ENCODE results near the gene TMOD1.

The TMOD1 gene

DNA sequence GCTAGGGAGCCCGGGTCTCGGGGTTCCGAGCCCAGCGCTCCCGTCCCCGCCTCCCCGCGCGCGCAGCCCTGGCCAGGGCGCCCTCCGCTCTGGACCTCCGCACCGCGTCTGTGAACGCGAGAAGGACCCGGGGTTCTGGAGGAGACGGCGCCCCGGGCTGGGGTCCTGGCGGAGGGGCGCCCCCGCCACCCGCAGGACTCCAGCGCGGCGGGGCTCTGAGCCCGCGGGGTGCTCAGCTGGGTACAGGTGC, 431 bp downstream of the TMOD1 start:
- FAIRE-seq (no peak), DNase-seq (ENCODE audit: insufficient read length, low spot score) (no peak)
- TF ChIP-seq, protein P1, sequence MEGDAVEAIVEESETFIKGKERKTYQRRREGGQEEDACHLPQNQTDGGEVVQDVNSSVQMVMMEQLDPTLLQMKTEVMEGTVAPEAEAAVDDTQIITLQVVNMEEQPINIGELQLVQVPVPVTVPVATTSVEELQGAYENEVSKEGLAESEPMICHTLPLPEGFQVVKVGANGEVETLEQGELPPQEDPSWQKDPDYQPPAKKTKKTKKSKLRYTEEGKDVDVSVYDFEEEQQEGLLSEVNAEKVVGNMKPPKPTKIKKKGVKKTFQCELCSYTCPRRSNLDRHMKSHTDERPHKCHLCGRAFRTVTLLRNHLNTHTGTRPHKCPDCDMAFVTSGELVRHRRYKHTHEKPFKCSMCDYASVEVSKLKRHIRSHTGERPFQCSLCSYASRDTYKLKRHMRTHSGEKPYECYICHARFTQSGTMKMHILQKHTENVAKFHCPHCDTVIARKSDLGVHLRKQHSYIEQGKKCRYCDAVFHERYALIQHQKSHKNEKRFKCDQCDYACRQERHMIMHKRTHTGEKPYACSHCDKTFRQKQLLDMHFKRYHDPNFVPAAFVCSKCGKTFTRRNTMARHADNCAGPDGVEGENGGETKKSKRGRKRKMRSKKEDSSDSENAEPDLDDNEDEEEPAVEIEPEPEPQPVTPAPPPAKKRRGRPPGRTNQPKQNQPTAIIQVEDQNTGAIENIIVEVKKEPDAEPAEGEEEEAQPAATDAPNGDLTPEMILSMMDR (IDR thresholded peaks at IDR 0.05; ENCODE audit: insufficient read depth, missing control alignments), result no peak

DNA sequence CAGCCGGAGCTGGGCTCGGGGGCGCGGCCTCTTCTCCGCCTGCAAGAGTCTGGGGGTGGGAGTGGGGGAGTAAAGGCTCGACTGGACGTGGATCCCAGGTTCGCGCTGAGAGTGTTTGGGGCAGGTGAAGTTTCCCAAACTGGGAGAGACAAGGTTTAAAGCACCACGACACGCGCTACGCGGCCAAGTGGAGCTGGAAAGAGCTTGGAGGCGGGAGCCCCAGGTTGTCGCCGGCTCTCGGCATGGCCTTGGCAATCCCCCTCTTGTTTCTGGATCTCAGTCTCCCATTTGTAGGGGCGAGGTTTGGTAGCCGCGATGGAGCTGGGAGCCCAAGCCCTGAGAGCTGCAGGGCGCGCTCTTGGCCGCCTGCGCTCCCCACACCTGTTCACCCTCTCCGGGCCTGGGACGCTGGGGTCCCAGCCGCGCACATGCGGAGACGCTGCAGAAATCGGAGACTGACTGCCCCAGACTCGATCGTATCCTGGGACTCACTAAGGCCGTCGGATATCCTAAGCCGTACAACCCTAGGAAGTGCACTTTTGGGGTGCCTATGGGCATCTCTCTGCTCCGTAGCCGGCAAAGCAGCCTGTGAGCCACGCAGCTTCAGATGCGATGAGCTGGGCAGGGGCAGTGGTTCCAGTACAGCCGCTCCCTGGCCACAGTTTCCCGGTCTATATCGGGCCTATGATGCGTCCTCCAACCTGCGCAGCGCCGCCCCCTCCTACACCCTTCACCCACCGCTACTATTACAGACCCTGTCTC, 937 bp downstream of the TMOD1 start:
- no peak for DNase-seq (ENCODE audit: insufficient read length, low spot score)
- TF ChIP-seq, protein P1 (IDR thresholded peaks at IDR 0.05; ENCODE audit: insufficient read depth, missing control alignments), result no peak
- no peak for FAIRE-seq

DNA sequence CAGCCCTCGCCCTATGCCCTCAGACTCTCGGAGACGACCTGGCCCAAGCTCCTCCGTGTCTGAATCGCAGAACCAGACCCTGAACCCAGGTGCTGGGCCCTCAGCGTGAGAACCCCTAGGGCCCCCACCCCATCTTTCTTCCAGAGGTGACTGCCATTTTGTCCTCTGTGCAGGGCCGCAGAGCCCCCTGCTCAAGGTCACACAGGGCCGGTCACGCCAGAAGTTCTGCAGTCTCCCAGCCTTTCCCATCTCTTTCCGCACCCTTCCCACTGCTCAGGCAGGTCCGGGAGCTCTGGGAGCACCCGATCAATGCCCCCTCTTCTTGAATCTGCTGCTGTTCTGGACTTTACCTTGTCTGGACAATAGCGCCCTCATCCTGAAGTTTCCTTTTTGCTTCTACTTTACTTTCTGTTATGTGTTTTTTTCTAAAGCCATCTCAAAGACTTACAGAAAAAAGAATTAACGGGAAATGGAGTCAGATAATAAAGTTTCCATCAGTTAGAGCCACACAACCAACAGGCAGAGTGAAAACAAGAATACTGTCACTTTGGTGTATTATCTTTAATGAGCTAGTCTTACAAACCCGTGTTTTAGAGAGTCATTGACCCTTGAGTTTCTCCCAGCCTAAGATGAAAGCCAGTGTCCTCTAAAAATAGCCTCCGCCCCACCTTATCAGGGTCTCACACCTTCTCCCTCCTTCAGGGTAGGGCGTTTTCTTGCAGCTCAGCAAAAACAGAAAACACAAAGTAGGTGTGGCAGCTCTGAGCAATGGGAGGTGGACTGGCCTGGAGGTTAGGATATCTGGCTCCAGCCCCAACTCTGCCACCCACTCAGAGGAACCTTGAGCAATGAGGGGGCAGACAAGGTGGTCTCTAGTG, 1.8 kb downstream of the TMOD1 start:
- DNase-seq (ENCODE audit: insufficient read length, low spot score), result no peak
- FAIRE-seq, result no peak
- TF ChIP-seq, protein P1 (IDR thresholded peaks at IDR 0.05; ENCODE audit: insufficient read depth, missing control alignments), result no peak

DNA sequence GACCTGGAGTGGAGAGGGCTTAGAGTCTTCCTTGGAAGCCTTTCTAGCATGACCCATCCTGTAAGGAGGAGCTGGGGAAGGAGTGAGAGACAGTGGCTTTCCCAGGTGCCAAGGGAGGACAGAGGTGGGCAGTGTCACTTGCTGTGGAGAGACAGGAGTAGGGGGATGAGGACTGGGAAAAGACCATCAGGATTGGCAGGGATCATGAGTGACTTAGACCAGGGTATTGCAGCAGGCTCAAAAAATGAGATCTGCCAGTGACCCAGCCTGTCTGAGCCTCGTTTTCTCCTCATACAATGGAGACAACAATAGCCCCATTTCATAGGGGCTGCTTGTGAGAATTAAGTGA, 2.4 kb downstream of the TMOD1 start:
- TF ChIP-seq, protein P1 (IDR thresholded peaks at IDR 0.05; ENCODE audit: insufficient read depth, missing control alignments), result no peak
- FAIRE-seq, result no peak
- no peak for DNase-seq (ENCODE audit: insufficient read length, low spot score)

DNA sequence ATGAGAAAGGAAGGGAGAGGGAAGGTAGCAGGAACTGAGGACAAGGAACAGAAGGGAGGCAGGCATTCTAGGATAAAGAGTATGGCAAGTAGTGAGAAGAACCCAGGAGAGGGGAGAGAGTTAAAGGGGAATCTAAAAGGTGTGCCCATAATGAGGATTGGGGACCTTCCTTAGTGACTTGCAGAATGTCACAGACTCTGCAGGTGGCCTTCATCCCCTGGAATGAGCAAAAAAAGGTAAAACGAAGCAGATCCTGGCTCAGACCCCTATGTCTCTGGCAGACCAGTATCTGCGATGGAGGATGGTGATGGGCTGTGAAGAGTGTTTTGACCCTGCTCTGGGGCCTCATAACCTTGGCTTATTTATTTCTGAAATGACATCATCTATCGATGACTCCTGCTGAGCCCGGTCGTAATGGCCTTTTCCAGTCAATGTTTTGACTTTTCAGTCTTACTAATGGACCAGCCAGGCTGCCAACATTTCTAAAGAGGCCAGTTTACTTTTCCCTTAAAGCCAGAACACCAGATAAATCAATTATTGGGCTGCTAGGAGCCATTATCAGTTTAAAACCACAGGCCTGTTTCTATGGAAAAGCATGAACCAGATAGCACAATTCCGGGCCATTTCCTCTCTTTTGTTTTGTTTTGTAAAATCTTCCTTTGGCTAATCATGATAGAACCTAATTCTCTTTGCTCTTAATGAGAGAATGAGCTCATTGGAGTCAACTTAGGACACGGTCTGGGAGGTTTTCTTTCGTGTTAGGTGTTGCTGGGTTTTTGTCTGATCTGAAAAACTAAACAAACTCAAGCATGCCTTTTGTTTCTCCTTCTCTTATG, 3.1 kb downstream of the TMOD1 start:
- FAIRE-seq (no peak), DNase-seq (ENCODE audit: insufficient read length, low spot score) (no peak)
- TF ChIP-seq, protein P1 (IDR thresholded peaks at IDR 0.05; ENCODE audit: insufficient read depth, missing control alignments), result no peak

DNA sequence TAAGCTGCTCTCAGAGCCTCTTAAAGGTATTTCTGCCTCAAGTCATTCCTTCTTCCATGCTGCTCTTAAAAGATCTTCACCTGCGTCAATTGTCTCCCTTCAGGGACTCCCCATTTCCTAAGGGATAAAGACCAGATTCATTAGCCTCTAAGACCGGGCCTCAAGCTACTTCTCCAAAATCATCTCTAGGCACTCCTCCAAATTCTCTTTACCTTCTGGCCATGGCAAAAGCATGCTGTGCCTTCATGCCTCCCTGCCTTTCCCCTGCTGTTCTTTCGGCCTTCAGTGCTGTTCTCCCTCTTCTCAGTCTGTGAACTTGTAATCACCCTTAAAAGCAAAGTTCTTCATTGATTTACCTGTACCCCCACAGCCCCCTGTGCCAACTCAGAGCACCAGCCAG, 4.4 kb downstream of the TMOD1 start:
- FAIRE-seq, result no peak
- TF ChIP-seq, protein P1 (IDR thresholded peaks at IDR 0.05; ENCODE audit: insufficient read depth, missing control alignments), result no peak
- DNase-seq (ENCODE audit: insufficient read length, low spot score), result no peak
